Adrenal gland (tissue), 12 donors: Measurements from ENCODE around the gene DRG1. TPM values are rescaled to one million over a fixed set of nuclear protein-coding genes. Genes with fewer than 3 reads are reported as not detected.

Source experiments
- DNase-seq, 7 donors: peaks; one replicate each; pipeline ENCODE4 v3.0.0-alpha.2; 2019 to 2020
- H3K27ac ChIP-seq, 5 donors: fragments of 200-600 bp; sonication (generic) in 4 of 5; 1 replicate in 3 of 5; 2 replicates in 2 of 5; pipeline versions ENCODE4 v1.5.1 to v1.8.0; 2016 to 2020; ENCODE audit warnings: mild to moderate bottlenecking in 1 of 5
- H3K27me3 ChIP-seq: fragments of 200-600 bp; 2 replicates; pipeline ENCODE4 v1.8.0; 2021
- H3K36me3 ChIP-seq, 2 donors: fragments of 200-600 bp; replicated peaks in 1 of 2; 1 replicate in 1 of 2; 2 replicates in 1 of 2; pipeline versions ENCODE4 v1.5.1 to v1.8.0; 2018 to 2022
- H3K4me1 ChIP-seq, 2 donors: fragments of 200-600 bp; replicated peaks in 1 of 2; 1 replicate in 1 of 2; 2 replicates in 1 of 2; pipeline versions ENCODE4 v1.5.1 to v1.8.0; 2018 to 2021
- H3K4me3 ChIP-seq, 4 donors: fragments of 200-600 bp; sonication (generic) in 3 of 4; one replicate each; pipeline ENCODE4 v1.5.1; 2016 to 2018
- H3K9me3 ChIP-seq, 3 donors: fragments of 200-600 bp; sonication (generic) in 1 of 3; replicated peaks in 1 of 3; 1 replicate in 2 of 3; 2 replicates in 1 of 3; pipeline versions ENCODE4 v1.5.1 to v1.8.0; 2016 to 2021
- CTCF ChIP-seq, 6 experiments: fragments of 450-650 bp in 4 of 6; fragments of 200-600 bp in 2 of 6; sonication (generic) in 1 of 6; IDR thresholded peaks; 1 replicate in 5 of 6; 2 replicates in 1 of 6; pipeline versions ENCODE4 v1.5.1 to v1.8.0; 2016 to 2021; ENCODE audit warnings: antibody characterized with exemption in 6 of 6, mild to moderate bottlenecking in 2 of 6, moderate library complexity in 1 of 6
- POLR2A ChIP-seq, 2 donors: fragments of 450-650 bp; IDR thresholded peaks; one replicate each; pipeline ENCODE4 v1.6.1; 2017; ENCODE audit warnings: antibody characterized with exemption in 2 of 2, mild to moderate bottlenecking in 2 of 2, moderate library complexity in 1 of 2
- WGBS, 4 donors: extraction: QIAGEN DNeasy Blood & Tissue Kit in 2 of 4; methylation state at CpG; one replicate each; pipeline versions ENCODE4 v1.1.5 to v1.1.7; 2013 to 2017; 5-methylcytosine and 5-hydroxymethylcytosine counted together
- intact Hi-C, 2 donors: fragments of 100-400 bp; cut with DNase I; formaldehyde crosslinking; loops; one replicate each; pipeline versions ENCODE4 v1.14.1 to v1.15.0; 2022 to 2023
- polyA plus RNA-seq, 3 donors: library from polyadenylated mRNA; stranded (reverse); fragments of 200-250 nt in 2 of 3; fragments of 350-450 nt in 1 of 3; fragmentation: Illumina TruSeq in 1 of 3; extraction: RNeasy Lipid Tissue Mini Kit (QIAGEN cat#74804) in 1 of 3; gene quantifications; one replicate each; pipeline ENCODE4 v1.2.3, GENCODE V29; 2013 to 2014
- total RNA-seq, 9 donors: library from RNA; depleted of rRNA in 4 of 9; stranded (reverse); fragments of >200 nt in 4 of 9; fragments of 120-200 nt in 1 of 9; fragmentation: NEBNext Ultra II Directional in 1 of 9; extraction: Animal tissue kit (Norgen Biotek cat#: 25700) in 1 of 9; gene quantifications; one replicate each; pipeline versions ENCODE4 v1.1.0 to v1.2.4, GENCODE V29; 2013 to 2023
- donor health status: healthy with polysubstance abuse.
- donor health status: Bipolar disorder and iron deficiency.
- donor health status: DM: yes; HTN: yes; CAD: no.
- donor health status: DM: no; HTN: no; CAD: no.
- donor health status: DM: no; HTN: no; CAD: no.
- donor health status: DM: yes; HTN: yes; CAD: no.

DRG1 gene
- total and polyA plus RNA-seq, 12 donors = 47.2 to 89.0 (median 65.0) TPM

- peak in 1 of 7 donors; percentile 35 for DNase-seq
- intact Hi-C loops = no loop called here
- Histone ChIP-seq H3K4me3 (no peak overlapping the region), H3K4me1 (peaks cover 17 to 32% of the 10 kb centered on the region in 2 donors), H3K36me3 (peaks cover 0 to 50% of the 10 kb centered on the region in 2 donors), H3K27ac (peak overlapping the region in 1 of 5 donors; percentile 56), H3K27me3 (no peaks in the 10 kb centered on the region), H3K9me3 (no peaks in the 10 kb centered on the region)
- TF ChIP-seq POLR2A (IDR thresholded peaks at IDR 0.05) (no peak), CTCF (IDR thresholded peaks at IDR 0.05) (no peak)
- WGBS, 4 donors = 93 to 100% (median 94%) methylated on average over 1 to 3 of the region's 3 CpGs
Measured at GRCh38 chr22:31445642-31446041, 46.2 kb downstream of the DRG1 start.

GRCh38 chr22:31446208-31446607, 46.8 kb downstream of the DRG1 start:
- Histone ChIP-seq H3K36me3 (peaks cover 0 to 44% of the 10 kb centered on the region in 2 donors), H3K4me3 (no peak overlapping the region), H3K4me1 (peaks cover 17 to 32% of the 10 kb centered on the region in 2 donors), H3K27ac (no peak overlapping the region), H3K27me3 (no peaks in the 10 kb centered on the region), H3K9me3 (no peaks in the 10 kb centered on the region)
- WGBS, 4 donors = 49 to 80% (median 69%) methylated on average over 3 of the region's 3 CpGs
- DNase-seq = no peak
- no peak for TF ChIP-seq CTCF (IDR thresholded peaks at IDR 0.05)
- no peak for TF ChIP-seq POLR2A (IDR thresholded peaks at IDR 0.05)
- intact Hi-C loops = no loop called here

- Histone ChIP-seq H3K9me3 (no peaks in the 10 kb centered on the region), H3K27ac (no peak overlapping the region), H3K4me3 (no peak overlapping the region), H3K36me3 (peaks cover 0 to 39% of the 10 kb centered on the region in 2 donors), H3K27me3 (no peaks in the 10 kb centered on the region), H3K4me1 (peaks cover 17 to 34% of the 10 kb centered on the region in 2 donors)
- peak in 1 of 7 donors; percentile 13 for DNase-seq
- intact Hi-C loops = no loop called here
- 64 to 78% (median 72%) methylated on average over 2 of the region's 2 CpGs for WGBS, 4 donors
- TF ChIP-seq POLR2A (IDR thresholded peaks at IDR 0.05) (no peak), CTCF (IDR thresholded peaks at IDR 0.05) (no peak)
Measured at GRCh38 chr22:31446767-31447166, 47.4 kb downstream of the DRG1 start.

GRCh38 chr22:31447337-31447736, 47.9 kb downstream of the DRG1 start:
- 46 to 71% (median 54%) methylated on average over 3 of the region's 3 CpGs for WGBS, 4 donors
- Histone ChIP-seq H3K27me3 (no peaks in the 10 kb centered on the region), H3K27ac (peak overlapping the region in 4 of 5 donors; percentile 2 to 65 (median 48)), H3K9me3 (no peaks in the 10 kb centered on the region), H3K4me3 (no peak overlapping the region), H3K36me3 (peaks cover 0 to 33% of the 10 kb centered on the region in 2 donors), H3K4me1 (peaks cover 17 to 32% of the 10 kb centered on the region in 2 donors)
- intact Hi-C loops = no loop called here
- peak; percentile 45 to 73 (median 67) for DNase-seq
- TF ChIP-seq CTCF (IDR thresholded peaks at IDR 0.05) = no peak
- TF ChIP-seq POLR2A (IDR thresholded peaks at IDR 0.05) = no peak
